A549 (cell line): ENCODE data around the gene LNPK. TPM values are rescaled to one million over a fixed set of nuclear protein-coding genes. Genes with fewer than 3 reads are reported as not detected.

Source experiments
- polyA plus RNA-seq, 4 experiments: library from polyadenylated mRNA; depleted of rRNA in 3 of 4; stranded (reverse); fragments of >200 nt; fragmentation: RNase III in 1 of 4; extraction: RNeasy Plus Mini Kit Qiagen cat#74134 plus additional on column Dnase treatment in 1 of 4; gene quantifications; 2 replicates in 3 of 4; 3 replicates in 1 of 4; pipeline ENCODE4 v1.2.3, GENCODE V29; 2011 to 2017

Gene LNPK
- polyA plus RNA-seq, 2 of the 4 experiments (the other 2 are of a cell fraction) = 13.1 to 24.7 TPM

Other genes with a start within 250 kb of the LNPK start
- 0.03 TPM in 2 replicates for gene EVX2, start 81.7 kb upstream of the LNPK start, polyA plus RNA-seq (2011; rRNA removed)
- gene EVX2, start 81.7 kb upstream of the LNPK start, polyA plus RNA-seq (2017; fragmentation: RNase III; extraction: RNeasy Plus Mini Kit Qiagen cat#74134 plus additional on column Dnase treatment) = not detected in 3 replicates
- 0.25 and 0.35 TPM in 2 replicates for gene HOXD13, start 90.5 kb upstream of the LNPK start, polyA plus RNA-seq (2011; rRNA removed)
- gene HOXD13, start 90.5 kb upstream of the LNPK start, polyA plus RNA-seq (2017; fragmentation: RNase III; extraction: RNeasy Plus Mini Kit Qiagen cat#74134 plus additional on column Dnase treatment) = 0.12 to 0.17 TPM (median 0.13 TPM) in 3 replicates
- gene HOXD12, start 97.5 kb upstream of the LNPK start, polyA plus RNA-seq (2011; rRNA removed) = not detected in 2 replicates
- gene HOXD12, start 97.5 kb upstream of the LNPK start, polyA plus RNA-seq (2017; fragmentation: RNase III; extraction: RNeasy Plus Mini Kit Qiagen cat#74134 plus additional on column Dnase treatment) = not detected in 3 replicates
- gene HOXD11, start 105.0 kb upstream of the LNPK start, polyA plus RNA-seq (2011; rRNA removed) = 2.6 and 2.9 TPM in 2 replicates
- 3.7 to 4.9 TPM (median 4.8 TPM) in 3 replicates for gene HOXD11, start 105.0 kb upstream of the LNPK start, polyA plus RNA-seq (2017; fragmentation: RNase III; extraction: RNeasy Plus Mini Kit Qiagen cat#74134 plus additional on column Dnase treatment)
- gene HOXD10, start 114.5 kb upstream of the LNPK start, polyA plus RNA-seq (2011; rRNA removed) = 4.6 and 4.8 TPM in 2 replicates
- 3.7 to 5.4 TPM (median 4.3 TPM) in 3 replicates for gene HOXD10, start 114.5 kb upstream of the LNPK start, polyA plus RNA-seq (2017; fragmentation: RNase III; extraction: RNeasy Plus Mini Kit Qiagen cat#74134 plus additional on column Dnase treatment)
- 0.34 and 0.45 TPM in 2 replicates for gene HOXD9, start 120.5 kb upstream of the LNPK start, polyA plus RNA-seq (2011; rRNA removed)
- 0.94 to 1.7 TPM (median 1.0 TPM) in 3 replicates for gene HOXD9, start 120.5 kb upstream of the LNPK start, polyA plus RNA-seq (2017; fragmentation: RNase III; extraction: RNeasy Plus Mini Kit Qiagen cat#74134 plus additional on column Dnase treatment)
- gene HOXD8, start 127.4 kb upstream of the LNPK start, polyA plus RNA-seq (2011; rRNA removed) = 6.4 and 8.5 TPM in 2 replicates
- 3.5 to 3.9 TPM (median 3.8 TPM) in 3 replicates for gene HOXD8, start 127.4 kb upstream of the LNPK start, polyA plus RNA-seq (2017; fragmentation: RNase III; extraction: RNeasy Plus Mini Kit Qiagen cat#74134 plus additional on column Dnase treatment)
- 0.27 and 0.28 TPM in 2 replicates for gene HOXD4, start 149.3 kb upstream of the LNPK start, polyA plus RNA-seq (2011; rRNA removed)
- gene HOXD4, start 149.3 kb upstream of the LNPK start, polyA plus RNA-seq (2017; fragmentation: RNase III; extraction: RNeasy Plus Mini Kit Qiagen cat#74134 plus additional on column Dnase treatment) = 0.54 to 0.92 TPM (median 0.87 TPM) in 3 replicates
- gene HOXD3, start 155.0 kb upstream of the LNPK start, polyA plus RNA-seq (2011; rRNA removed) = 0.27 and 0.70 TPM in 2 replicates
- gene HOXD3, start 155.0 kb upstream of the LNPK start, polyA plus RNA-seq (2017; fragmentation: RNase III; extraction: RNeasy Plus Mini Kit Qiagen cat#74134 plus additional on column Dnase treatment) = 0.14 to 0.36 TPM (median 0.18 TPM) in 3 replicates
- 0.12 and 0.17 TPM in 2 replicates for gene HOXD1, start 186.4 kb upstream of the LNPK start, polyA plus RNA-seq (2011; rRNA removed)
- 0.11 to 0.17 TPM (median 0.12 TPM) in 3 replicates for gene HOXD1, start 186.4 kb upstream of the LNPK start, polyA plus RNA-seq (2017; fragmentation: RNase III; extraction: RNeasy Plus Mini Kit Qiagen cat#74134 plus additional on column Dnase treatment)